Measurements from ENCODE around the gene IRF2BP1.

Gene IRF2BP1

GRCh38 chr19:45847663-45848062 is 38.3 kb downstream of the IRF2BP1 start:
- no peaks in the 10 kb centered on the region for H3F3A ChIP-seq (ENCODE audit: insufficient read depth, low read length)
- no peaks in the 10 kb centered on the region for H3K27me3 ChIP-seq (replicated peaks; ENCODE audit: insufficient read depth, low read length)
- no peaks in the 10 kb centered on the region for H4K20me1 ChIP-seq (ENCODE audit: insufficient read depth, low read length)
- no peak overlapping the region for H3K27ac ChIP-seq (ENCODE audit: low read length)
- H3K9me2 ChIP-seq (replicated peaks; ENCODE audit: insufficient read depth, low read length): no peaks in the 10 kb centered on the region
- no peak for TF ChIP-seq CTCF (IDR thresholded peaks at IDR 0.05; ENCODE audit: low read length)
- TF ChIP-seq EZH2phosphoT487 (IDR thresholded peaks at IDR 0.05; ENCODE audit: low read length): no peak
- no peak for TF ChIP-seq EZH2 (optimal IDR thresholded peaks at IDR 0.05; ENCODE audit: low read depth, low read length)
- no peak overlapping the region for H3K4me2 ChIP-seq (ENCODE audit: low read depth, low read length)
- no peaks in the 10 kb centered on the region for H3K4me1 ChIP-seq (ENCODE audit: low read length)
- peaks cover 16% of the 10 kb centered on the region for H3K79me2 ChIP-seq (ENCODE audit: low read length)
- DNase-seq: no peak
- peaks cover 25% of the 10 kb centered on the region for H3K36me3 ChIP-seq (replicated peaks; ENCODE audit: insufficient read depth, low read length)
- H3K9me3 ChIP-seq (replicated peaks; ENCODE audit: insufficient read depth, low read length): no peaks in the 10 kb centered on the region
- H3K9ac ChIP-seq (ENCODE audit: low read length): no peak overlapping the region
- H3K4me3 ChIP-seq (ENCODE audit: low read length): no peak overlapping the region
- no peak overlapping the region for H2AFZ ChIP-seq (ENCODE audit: low read length)

GRCh38 chr19:45842198-45842597 is 43.7 kb downstream of the IRF2BP1 start:
- no peak for DNase-seq
- Histone ChIP-seq H3K4me1 (ENCODE audit: low read length) (no peaks in the 10 kb centered on the region), H3K9me3 (replicated peaks; ENCODE audit: insufficient read depth, low read length) (no peaks in the 10 kb centered on the region), H3F3A (ENCODE audit: insufficient read depth, low read length) (peaks cover 4% of the 10 kb centered on the region; the same call in 1 of the 2 replicates), H3K36me3 (replicated peaks; ENCODE audit: insufficient read depth, low read length) (peaks cover 18% of the 10 kb centered on the region), H3K79me2 (ENCODE audit: low read length) (peaks cover 16% of the 10 kb centered on the region), H3K27me3 (replicated peaks; ENCODE audit: insufficient read depth, low read length) (no peaks in the 10 kb centered on the region), H3K9me2 (replicated peaks; ENCODE audit: insufficient read depth, low read length) (no peaks in the 10 kb centered on the region), H3K27ac (ENCODE audit: low read length) (no peak overlapping the region), H2AFZ (ENCODE audit: low read length) (no peak overlapping the region), H3K4me2 (ENCODE audit: low read depth, low read length) (no peak overlapping the region), H3K4me3 (ENCODE audit: low read length) (no peak overlapping the region), H4K20me1 (ENCODE audit: insufficient read depth, low read length) (no peaks in the 10 kb centered on the region), H3K9ac (ENCODE audit: low read length) (no peak overlapping the region)
- no peak for TF ChIP-seq EZH2 (optimal IDR thresholded peaks at IDR 0.05; ENCODE audit: low read depth, low read length)
- TF ChIP-seq CTCF (IDR thresholded peaks at IDR 0.05; ENCODE audit: low read length): no peak
- no peak for TF ChIP-seq EZH2phosphoT487 (IDR thresholded peaks at IDR 0.05; ENCODE audit: low read length)

GRCh38 chr19:45834970-45835369 is 51.0 kb downstream of the IRF2BP1 start:
- peaks cover 19% of the 10 kb centered on the region; the same call in 1 of the 2 replicates for H3K36me3 ChIP-seq (replicated peaks; ENCODE audit: insufficient read depth, low read length)
- no peak overlapping the region for H2AFZ ChIP-seq (ENCODE audit: low read length)
- H4K20me1 ChIP-seq (ENCODE audit: insufficient read depth, low read length): no peaks in the 10 kb centered on the region
- H3K27ac ChIP-seq (ENCODE audit: low read length): no peak overlapping the region
- no peaks in the 10 kb centered on the region; the same call in 1 of the 2 replicates for H3K79me2 ChIP-seq (ENCODE audit: low read length)
- TF ChIP-seq EZH2 (optimal IDR thresholded peaks at IDR 0.05; ENCODE audit: low read depth, low read length) (no peak), CTCF (IDR thresholded peaks at IDR 0.05; ENCODE audit: low read length) (no peak), EZH2phosphoT487 (IDR thresholded peaks at IDR 0.05; ENCODE audit: low read length) (no peak)
- H3K27me3 ChIP-seq (replicated peaks; ENCODE audit: insufficient read depth, low read length): no peaks in the 10 kb centered on the region
- no peaks in the 10 kb centered on the region for H3K9me2 ChIP-seq (replicated peaks; ENCODE audit: insufficient read depth, low read length)
- no peaks in the 10 kb centered on the region for H3K4me1 ChIP-seq (ENCODE audit: low read length)
- DNase-seq: no peak
- H3K9ac ChIP-seq (ENCODE audit: low read length): no peak overlapping the region
- H3F3A ChIP-seq (ENCODE audit: insufficient read depth, low read length): no peaks in the 10 kb centered on the region
- no peak overlapping the region for H3K4me3 ChIP-seq (ENCODE audit: low read length)
- H3K9me3 ChIP-seq (replicated peaks; ENCODE audit: insufficient read depth, low read length): no peaks in the 10 kb centered on the region
- no peak overlapping the region for H3K4me2 ChIP-seq (ENCODE audit: low read depth, low read length)
